Mononuclear cell (primary cell): ENCODE measurements around the gene TTF2. TPM values are rescaled to one million over a fixed set of nuclear protein-coding genes. Genes with fewer than 3 reads are reported as not detected.

ENCODE experiments used
- H3K27me3 ChIP-seq: 2 replicates; pipeline ENCODE4 v1.6.0; 2011; ENCODE audit warnings: low read length, control low read depth; ENCODE audit not compliant: insufficient read depth
- H3K4me1 ChIP-seq: 2 replicates; pipeline ENCODE4 v1.5.1; 2011; ENCODE audit warnings: mild to moderate bottlenecking, low read length, control low read depth; ENCODE audit not compliant: insufficient read depth
- H3K4me3 ChIP-seq: 2 replicates; pipeline ENCODE4 v1.5.1; 2011; ENCODE audit warnings: mild to moderate bottlenecking, low read length, moderate library complexity
- H3K9me3 ChIP-seq: 2 replicates; pipeline ENCODE4 v1.5.1; 2011; ENCODE audit warnings: low read depth, mild to moderate bottlenecking, control low read depth, low read length
- total RNA-seq: library from RNA; depleted of rRNA; stranded (reverse); fragments of >200 nt; gene quantifications from one replicate; pipeline ENCODE4 v1.2.3, GENCODE V29; 2012

TTF2 gene
- total RNA-seq, 1 donor = 31.4 TPM

- Histone ChIP-seq H3K4me3 (no peak overlapping the region), H3K9me3 (no peaks in the 10 kb centered on the region), H3K27me3 (no peaks in the 10 kb centered on the region), H3K4me1 (no peaks in the 10 kb centered on the region)
Observed at GRCh38 chr1:117032681-117033539, 27.2 kb upstream of the TTF2 start.

- H3K9me3 ChIP-seq = no peaks in the 10 kb centered on the region
- H3K4me3 ChIP-seq = no peak overlapping the region
- no peaks in the 10 kb centered on the region for H3K27me3 ChIP-seq
- H3K4me1 ChIP-seq = no peaks in the 10 kb centered on the region
Observed at GRCh38 chr1:117033772-117034171, 26.4 kb upstream of the TTF2 start.

- Histone ChIP-seq H3K9me3 (no peaks in the 10 kb centered on the region), H3K27me3 (no peaks in the 10 kb centered on the region), H3K4me3 (no peak overlapping the region), H3K4me1 (no peaks in the 10 kb centered on the region)
Observed at GRCh38 chr1:117034791-117035290, 25.3 kb upstream of the TTF2 start.

- Histone ChIP-seq H3K9me3 (no peaks in the 10 kb centered on the region), H3K4me3 (no peak overlapping the region), H3K4me1 (no peaks in the 10 kb centered on the region), H3K27me3 (no peaks in the 10 kb centered on the region)
Observed at GRCh38 chr1:117036018-117036461, 24.1 kb upstream of the TTF2 start.

- H3K9me3 ChIP-seq = no peaks in the 10 kb centered on the region
- no peaks in the 10 kb centered on the region for H3K27me3 ChIP-seq
- no peaks in the 10 kb centered on the region for H3K4me1 ChIP-seq
- no peak overlapping the region for H3K4me3 ChIP-seq
Observed at GRCh38 chr1:117037802-117038201, 22.3 kb upstream of the TTF2 start.

- Histone ChIP-seq H3K4me1 (no peaks in the 10 kb centered on the region), H3K27me3 (no peaks in the 10 kb centered on the region), H3K4me3 (no peak overlapping the region), H3K9me3 (no peaks in the 10 kb centered on the region)
Observed at GRCh38 chr1:117038236-117038635, 21.9 kb upstream of the TTF2 start.

- H3K4me3 ChIP-seq = no peak overlapping the region
- H3K27me3 ChIP-seq = no peaks in the 10 kb centered on the region
Observed at GRCh38 chr1:117044217-117044616, 15.9 kb upstream of the TTF2 start.

GRCh38 chr1:117045644-117046043 lies 14.5 kb upstream of the TTF2 start:
- no peaks in the 10 kb centered on the region for H3K27me3 ChIP-seq
- no peak overlapping the region for H3K4me3 ChIP-seq
- no peaks in the 10 kb centered on the region for H3K9me3 ChIP-seq
- H3K4me1 ChIP-seq = peaks cover 27% of the 10 kb centered on the region

More at GRCh38 chr1:117044217-117044616, 15.9 kb upstream of the TTF2 start:
- H3K9me3 ChIP-seq = no peaks in the 10 kb centered on the region
- peaks cover 15% of the 10 kb centered on the region for H3K4me1 ChIP-seq

- Histone ChIP-seq H3K27me3 (no peaks in the 10 kb centered on the region), H3K9me3 (no peaks in the 10 kb centered on the region), H3K4me1 (peaks cover 38% of the 10 kb centered on the region), H3K4me3 (no peak overlapping the region)
Observed at GRCh38 chr1:117046781-117047180, 13.3 kb upstream of the TTF2 start.

GRCh38 chr1:117047271-117047670 lies 12.9 kb upstream of the TTF2 start:
- Histone ChIP-seq H3K4me1 (peaks cover 43% of the 10 kb centered on the region), H3K4me3 (no peak overlapping the region), H3K9me3 (no peaks in the 10 kb centered on the region), H3K27me3 (no peaks in the 10 kb centered on the region)

- peaks cover 43% of the 10 kb centered on the region for H3K4me1 ChIP-seq
- no peaks in the 10 kb centered on the region for H3K9me3 ChIP-seq
- no peak overlapping the region for H3K4me3 ChIP-seq
- H3K27me3 ChIP-seq = no peaks in the 10 kb centered on the region
Observed at GRCh38 chr1:117049857-117050256, 10.3 kb upstream of the TTF2 start.

GRCh38 chr1:117051224-117052064 lies 8.7 kb upstream of the TTF2 start:
- no peaks in the 10 kb centered on the region for H3K9me3 ChIP-seq
- H3K4me3 ChIP-seq = no peak overlapping the region
- H3K4me1 ChIP-seq = peaks cover 43% of the 10 kb centered on the region
- no peaks in the 10 kb centered on the region for H3K27me3 ChIP-seq

GRCh38 chr1:117054068-117054467 lies 6.1 kb upstream of the TTF2 start:
- no peaks in the 10 kb centered on the region for H3K9me3 ChIP-seq
- H3K4me3 ChIP-seq = no peak overlapping the region
- H3K27me3 ChIP-seq = no peaks in the 10 kb centered on the region

GRCh38 chr1:117058810-117059209 lies 1.3 kb upstream of the TTF2 start:
- Histone ChIP-seq H3K4me3 (no peak overlapping the region), H3K4me1 (peaks cover 13% of the 10 kb centered on the region)

More at GRCh38 chr1:117054068-117054467, 6.1 kb upstream of the TTF2 start:
- H3K4me1 ChIP-seq = peaks cover 29% of the 10 kb centered on the region

GRCh38 chr1:117059334-117059677 lies 820 bp upstream of the TTF2 start:
- Histone ChIP-seq H3K9me3 (no peaks in the 10 kb centered on the region), H3K4me3 (peak overlapping the region; percentile 72), H3K27me3 (no peaks in the 10 kb centered on the region), H3K4me1 (peaks cover 13% of the 10 kb centered on the region)

More at GRCh38 chr1:117058810-117059209, 1.3 kb upstream of the TTF2 start:
- no peaks in the 10 kb centered on the region for H3K27me3 ChIP-seq
- H3K9me3 ChIP-seq = no peaks in the 10 kb centered on the region
